H54 (cell line): Measurements from ENCODE around the gene KLHL40.

Experiments
- DNase-seq: peaks from one replicate; pipeline ENCODE4 v3.0.0; 2011; ENCODE audit warnings: low spot score, mixed read lengths; ENCODE audit not compliant: insufficient read length
- FAIRE-seq: peaks from 3 replicates; lab custom pipeline; 2011; peaks lifted over from hg19 to GRCh38; lab: Jason Lieb, UNC
- POLR2A ChIP-seq: IDR thresholded peaks from 2 replicates; pipeline ENCODE4 v1.6.1; 2011; ENCODE audit warnings: low read depth, mild to moderate bottlenecking, low read length

Gene KLHL40

DNA sequence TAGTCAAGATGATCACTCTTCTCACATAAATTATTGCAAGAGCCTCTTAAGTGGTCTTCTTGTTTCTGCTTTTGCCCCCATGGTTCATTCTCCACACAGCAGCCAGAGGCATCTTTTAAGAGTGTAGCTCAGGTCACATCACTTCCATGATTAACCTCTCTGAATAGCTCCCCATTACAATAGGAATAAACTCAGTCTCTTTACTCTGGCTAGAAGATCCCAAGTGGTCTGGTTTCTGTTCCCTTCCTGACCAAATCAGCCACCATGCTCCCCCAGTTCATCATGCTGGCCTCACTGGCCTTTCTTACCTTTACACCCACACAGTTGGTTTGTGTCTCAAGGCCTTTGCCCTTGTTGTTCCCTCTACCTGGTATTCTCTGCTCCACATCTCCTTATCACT, 9.0 kb downstream of the KLHL40 start:
- DNase-seq (no peak), FAIRE-seq (no peak)
- TF ChIP-seq POLR2A, result no peak

DNA sequence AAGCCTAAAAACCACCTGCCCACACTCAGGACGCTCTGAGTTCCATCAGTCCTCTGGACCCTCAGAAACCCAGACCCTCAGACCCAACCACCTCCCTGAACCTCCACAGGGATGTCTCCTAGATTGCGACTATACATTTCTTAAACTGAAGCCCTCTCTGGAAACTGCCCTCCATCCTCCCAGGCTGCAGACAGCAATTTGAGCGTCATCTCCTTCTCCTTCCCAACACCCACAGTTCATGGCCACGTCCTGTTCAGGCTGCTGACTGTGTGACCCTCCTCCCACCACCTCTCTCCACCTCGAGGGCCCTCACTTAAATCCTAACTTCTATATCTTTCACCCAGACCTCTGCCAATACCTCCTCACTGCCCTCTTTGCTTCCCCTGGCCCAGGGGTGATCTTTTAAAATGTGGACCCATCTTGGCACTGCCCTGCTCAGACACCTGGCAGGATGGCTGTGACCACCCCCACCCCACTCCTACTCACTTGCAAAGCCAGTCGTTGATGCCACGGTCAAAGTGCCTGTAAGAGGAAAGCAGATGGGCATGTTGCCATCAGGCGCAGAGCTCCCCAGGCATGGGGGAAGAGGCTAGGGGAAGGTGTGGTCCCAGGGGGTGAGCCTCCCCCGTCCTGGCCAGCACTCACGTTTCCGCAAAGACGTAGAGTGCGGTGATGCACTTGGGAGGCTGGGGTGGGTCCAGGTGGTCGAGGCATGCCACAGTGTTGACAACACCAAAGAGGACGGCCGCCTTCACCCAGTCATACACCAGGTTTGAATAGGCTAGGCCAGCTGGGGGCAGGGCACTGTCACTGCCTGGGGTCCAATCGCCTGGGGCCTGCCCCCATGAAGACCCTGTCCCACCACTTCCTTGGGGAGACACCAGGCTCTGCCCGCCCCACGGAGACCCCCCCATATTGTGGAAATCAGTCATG, 11.3 kb downstream of the KLHL40 start:
- FAIRE-seq (no peak), DNase-seq (no peak)
- no peak for TF ChIP-seq POLR2A

DNA sequence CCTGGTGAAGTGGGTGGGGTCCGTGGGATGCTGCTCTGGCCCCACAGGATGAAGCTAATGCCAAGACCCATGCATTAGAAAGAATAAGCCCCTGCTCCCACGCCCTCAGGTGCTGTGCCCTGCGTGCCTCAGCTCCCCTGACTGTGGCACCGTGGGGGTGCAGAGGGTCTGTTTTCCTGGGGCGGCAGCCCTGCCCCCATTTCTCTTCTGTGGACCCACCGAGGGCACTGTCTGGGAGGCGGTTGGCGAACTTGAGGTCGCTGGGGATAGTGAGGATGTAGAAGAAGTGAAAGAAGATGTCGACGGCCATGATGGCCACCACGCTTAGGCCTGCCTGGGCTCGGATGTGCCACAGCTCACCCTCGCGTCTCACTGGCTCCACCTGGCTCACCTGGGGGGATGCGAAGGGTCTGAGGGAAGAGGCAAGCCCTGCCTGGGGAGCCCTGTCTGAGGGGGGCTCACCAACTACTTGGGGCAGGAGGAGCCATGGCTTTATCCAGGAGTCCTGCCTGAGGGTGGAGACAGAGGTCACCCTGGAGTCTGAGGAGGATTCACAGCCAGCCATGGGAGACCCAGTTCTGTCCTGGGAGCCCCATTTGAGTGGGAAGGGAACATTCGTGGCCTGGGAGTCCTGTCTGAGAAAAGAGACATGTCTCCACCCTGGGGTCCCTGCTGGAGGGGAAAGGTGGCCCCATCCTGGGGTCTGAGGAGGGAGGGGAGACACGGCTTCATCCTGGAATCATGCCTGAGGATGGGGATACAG, 12.1 kb downstream of the KLHL40 start:
- DNase-seq (no peak), FAIRE-seq (no peak)
- no peak for TF ChIP-seq POLR2A

DNA sequence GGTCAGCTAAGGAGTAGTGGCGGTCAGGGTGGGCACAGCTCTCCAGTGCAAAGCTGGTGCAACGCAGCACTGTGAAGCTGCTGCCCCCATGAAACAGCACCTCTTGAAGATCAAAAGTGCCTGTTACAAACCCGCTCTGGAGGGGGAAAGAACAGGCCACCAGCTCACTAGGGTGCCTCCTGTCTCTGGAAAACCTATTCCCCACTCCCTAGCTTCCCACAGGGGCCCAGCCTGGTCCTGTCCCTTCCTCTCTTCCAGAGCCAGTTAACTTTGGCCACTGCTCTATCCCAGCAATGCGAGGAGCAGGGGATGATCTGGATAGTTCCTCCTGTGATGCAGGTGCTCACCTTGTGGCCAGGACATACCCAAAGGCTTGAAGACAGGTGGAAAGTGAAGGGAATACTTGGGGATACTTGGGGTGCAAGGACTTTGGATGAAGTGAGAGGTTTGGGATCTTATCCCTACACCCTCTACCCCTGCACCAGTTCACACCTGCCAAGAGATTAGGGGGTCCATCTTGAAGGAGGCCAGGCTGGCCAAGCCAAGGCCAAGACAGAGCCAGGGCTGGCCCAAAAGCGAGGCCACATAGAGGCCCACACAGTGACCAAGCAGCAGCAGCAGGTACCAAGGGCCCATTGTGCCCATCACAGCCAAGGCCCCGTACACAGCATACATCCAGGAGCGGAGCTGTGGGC, 13.0 kb downstream of the KLHL40 start:
- FAIRE-seq, result no peak
- no peak for TF ChIP-seq POLR2A
- DNase-seq, result no peak

DNA sequence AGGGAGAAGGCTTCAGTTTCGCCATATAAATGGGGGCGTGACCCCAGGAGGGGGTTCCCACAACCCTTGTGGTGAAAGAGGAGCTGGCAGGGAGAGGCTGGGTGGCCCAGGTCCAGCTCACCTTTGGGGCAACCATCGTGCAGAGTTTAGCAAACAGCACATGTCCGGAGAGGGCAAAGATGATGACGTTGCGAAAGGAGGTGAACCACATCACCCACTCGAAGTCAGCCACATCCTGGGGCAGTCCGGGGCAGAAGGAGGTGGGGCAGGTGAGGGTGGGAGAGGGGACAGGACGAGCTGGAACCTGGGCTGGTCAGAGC, 13.5 kb downstream of the KLHL40 start:
- FAIRE-seq, result no peak
- TF ChIP-seq POLR2A, result no peak
- DNase-seq, result no peak

DNA sequence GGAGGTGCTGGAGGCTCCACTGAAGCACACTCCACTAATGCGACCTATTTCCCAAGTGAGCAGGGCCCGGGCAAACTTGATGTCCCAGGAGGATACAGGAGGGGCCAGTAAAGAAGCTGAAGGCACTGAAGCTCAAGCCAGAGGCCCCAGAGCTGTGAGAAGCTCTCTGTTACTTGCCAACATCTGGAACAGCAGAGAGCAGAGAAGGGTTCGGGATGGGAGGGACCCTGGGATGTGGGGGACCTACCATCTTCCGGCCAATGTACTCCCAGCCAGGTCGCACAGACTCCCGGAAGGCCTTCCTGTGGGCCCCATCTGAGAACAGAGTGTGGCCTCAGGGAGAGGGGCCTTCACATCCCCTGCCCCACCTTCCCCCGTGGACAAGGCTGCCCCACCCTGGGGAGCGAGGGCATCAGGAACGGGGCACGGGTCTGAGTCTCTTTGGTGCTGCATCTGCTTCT, 14.2 kb downstream of the KLHL40 start:
- FAIRE-seq (no peak), DNase-seq (no peak)
- no peak for TF ChIP-seq POLR2A

DNA sequence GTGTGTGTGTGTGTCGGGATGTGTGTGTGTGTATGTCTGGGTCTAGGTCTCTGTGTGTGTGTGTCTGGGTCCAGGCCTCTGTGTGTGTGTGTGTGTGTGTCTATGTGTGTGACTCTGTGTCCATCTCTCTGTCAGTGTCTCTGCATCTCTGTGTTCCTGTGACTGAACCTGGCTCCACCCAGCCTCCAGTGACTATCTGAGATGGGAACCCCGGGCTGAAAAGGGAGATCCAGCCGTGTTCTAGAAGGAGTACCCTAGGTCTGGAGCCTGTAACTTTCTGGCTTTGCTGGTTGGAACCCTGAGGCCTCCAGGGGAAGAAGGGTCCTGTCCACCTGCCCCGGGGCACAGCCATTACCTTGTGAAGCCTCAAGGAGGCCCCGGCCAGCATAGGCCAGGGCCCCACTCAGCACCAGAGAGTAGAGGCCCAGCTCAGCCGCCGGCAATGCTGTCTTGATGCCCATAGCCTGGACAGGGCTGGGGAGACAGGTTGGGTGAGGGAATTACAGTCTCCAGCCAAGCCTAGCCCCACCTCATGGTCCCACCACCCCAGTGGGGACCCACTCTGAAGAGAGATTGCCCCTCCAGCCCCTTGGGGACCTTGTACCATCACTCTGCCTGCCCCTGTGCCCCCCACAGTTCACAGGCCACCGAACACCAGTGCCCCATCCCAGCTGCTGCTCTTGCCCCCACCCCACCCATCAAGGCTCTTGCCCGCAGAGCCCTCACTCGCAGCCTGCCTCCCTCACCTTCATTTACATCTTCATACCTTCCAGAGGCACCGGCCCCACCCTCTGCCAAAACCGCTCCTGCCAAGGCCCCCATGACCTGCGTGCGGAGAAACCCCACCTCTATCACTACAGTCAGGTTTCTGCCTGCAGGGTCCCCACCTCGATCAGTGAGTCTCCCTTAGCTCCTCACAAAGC, 15.3 kb downstream of the KLHL40 start:
- no peak for DNase-seq
- TF ChIP-seq POLR2A, result no peak
- no peak for FAIRE-seq

DNA sequence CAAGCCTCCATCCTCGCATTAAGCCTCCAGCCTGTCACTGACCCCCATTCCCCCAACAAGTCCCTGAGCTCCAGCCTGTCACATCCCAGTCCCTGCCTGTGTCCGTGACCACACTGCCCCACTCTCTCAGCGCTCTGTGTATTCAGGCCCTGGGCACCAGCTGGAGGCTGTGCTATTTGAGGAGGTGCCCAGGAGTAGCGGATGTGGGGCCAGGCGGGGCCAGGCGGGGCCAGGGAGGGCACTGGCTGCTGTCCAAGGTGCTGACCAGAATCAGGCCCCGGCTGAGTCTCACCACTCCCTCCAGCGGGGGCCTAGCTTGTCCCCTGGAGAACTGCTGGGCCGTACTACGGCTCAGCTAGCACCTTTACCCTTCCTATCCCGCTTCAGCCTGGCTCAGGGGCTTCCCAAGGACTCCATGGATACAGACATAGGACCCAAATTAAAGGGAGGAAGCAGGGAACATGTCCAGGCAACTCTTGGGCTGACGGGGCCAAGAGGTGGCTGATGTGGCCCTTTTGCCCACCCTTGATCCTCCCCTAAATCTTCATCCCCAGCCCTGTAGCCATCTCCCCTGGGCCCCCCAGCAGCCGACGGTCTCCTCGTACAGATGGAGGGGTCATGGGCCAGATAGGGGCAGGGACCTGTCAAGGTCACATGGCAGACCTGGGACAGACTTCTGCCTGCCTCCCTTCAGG, 16.2 kb downstream of the KLHL40 start:
- FAIRE-seq (no peak), DNase-seq (peak; percentile 83)
- no peak for TF ChIP-seq POLR2A

DNA sequence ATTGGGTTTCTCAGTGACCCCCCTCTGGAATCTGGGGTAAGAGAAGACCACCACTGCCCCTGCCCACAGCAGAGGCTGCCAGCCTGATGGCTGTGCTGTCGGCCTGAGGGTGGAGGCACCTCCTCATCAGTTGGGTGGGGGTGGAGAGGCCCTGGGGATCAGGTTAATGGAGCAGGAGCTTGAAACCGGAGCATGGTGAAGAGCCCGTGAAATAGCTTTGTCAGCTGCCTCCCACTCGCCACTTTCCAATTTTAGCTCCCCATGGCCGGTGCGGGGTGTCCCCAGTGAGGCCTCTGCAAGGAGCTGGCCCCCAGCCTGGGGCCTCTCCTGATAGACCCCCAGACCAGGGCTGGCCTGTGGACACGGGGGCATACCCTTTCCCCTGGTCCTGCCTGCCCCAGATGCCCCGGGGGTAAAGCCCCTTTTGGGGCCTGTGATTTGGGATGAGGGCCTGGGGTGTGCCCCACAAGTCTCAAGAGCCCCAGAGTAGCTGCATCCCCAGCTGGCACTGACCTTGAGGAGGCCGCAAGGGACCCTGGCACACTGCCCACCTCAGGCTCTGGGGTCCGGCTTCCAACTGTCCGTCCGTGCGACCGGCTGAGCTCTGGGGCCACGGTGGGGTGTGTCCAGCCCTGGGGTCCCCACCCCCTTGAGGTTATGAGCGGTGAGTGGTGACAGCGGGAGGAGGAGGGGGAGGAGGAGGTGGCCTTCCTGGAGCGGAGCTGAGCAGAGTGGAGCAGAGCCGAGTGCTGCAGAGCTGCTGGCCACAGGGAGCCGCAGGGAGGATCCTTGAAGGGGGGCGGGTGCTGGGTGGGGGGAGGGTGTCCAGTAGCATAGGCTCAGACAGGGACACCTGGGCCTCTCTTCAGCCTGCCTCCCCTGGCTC, 17.0 kb downstream of the KLHL40 start, which contains the start of gene HHATL:
HHATL (minus strand) TSS at position 733 of the 886 bp plus-strand sequence. CDS start 1,972 bp downstream, outside the sequence.
- no peak for TF ChIP-seq POLR2A
- DNase-seq (no peak), FAIRE-seq (no peak)

DNA sequence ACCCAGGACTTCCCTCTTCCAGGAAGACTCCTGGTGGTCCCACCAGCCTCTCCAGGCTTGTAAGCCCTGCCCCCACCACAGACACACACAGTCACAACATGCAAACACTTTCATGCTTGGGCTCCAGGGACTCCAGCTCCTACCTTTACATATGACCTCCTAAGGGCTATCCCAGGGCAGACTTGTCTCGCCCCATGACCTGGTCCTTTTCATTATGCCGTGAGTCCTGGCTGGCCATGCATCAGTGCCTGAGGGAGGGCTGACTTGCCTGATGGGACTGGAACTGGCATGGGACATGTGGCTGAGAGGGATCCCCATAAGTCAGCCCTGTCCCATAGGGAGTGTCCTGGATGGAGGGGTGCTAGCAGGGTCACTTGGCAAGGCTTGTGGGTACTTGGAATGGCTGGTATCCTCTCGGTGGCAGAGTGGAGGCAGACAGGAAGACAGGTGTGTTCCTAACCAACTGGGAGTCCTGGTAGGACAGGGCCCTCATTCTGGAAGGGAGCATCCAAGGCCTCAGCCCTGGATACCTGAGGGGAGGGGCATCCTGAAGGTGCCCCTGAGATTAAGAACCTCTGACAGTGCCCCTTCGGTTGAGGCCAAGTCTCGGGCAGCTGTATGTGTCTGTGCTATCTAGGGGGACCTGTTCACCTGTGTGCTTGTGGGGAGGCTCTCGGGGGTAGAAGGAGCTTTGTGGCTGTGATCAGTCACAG, 17.8 kb downstream of the KLHL40 start:
- no peak for DNase-seq
- FAIRE-seq, result no peak
- no peak for TF ChIP-seq POLR2A

DNA sequence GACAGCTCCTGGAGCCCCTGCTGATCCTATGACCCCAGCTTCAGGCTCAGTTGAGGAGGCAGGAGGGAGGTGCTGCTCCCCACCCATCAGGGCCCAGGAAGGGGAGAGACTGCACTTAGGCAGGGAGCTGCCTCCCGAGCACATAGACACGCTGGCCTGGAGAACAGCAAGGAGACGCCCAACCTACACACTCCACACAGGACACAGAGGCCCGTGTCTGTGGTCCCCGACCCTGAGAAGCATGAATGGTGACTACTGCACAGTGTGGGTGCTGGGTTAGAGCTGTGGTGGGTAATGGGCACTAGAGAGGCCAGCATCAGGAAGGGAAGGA, 18.3 kb downstream of the KLHL40 start:
- FAIRE-seq, result no peak
- no peak for TF ChIP-seq POLR2A

More for the DNA sequence above, 18.3 kb downstream of the KLHL40 start:
- no peak for DNase-seq
